Loucy (cell line): ENCODE results near the gene LRP3.

ENCODE experiments used
- CTCF ChIP-seq: fragments of 200-600 bp; sonication (generic); conservative IDR thresholded peaks from 2 replicates; pipeline ENCODE4 v1.5.1; 2014; ENCODE audit warnings: mild to moderate bottlenecking, antibody characterized with exemption, low read length
- EZH2phosphoT487 ChIP-seq: fragments of 200-600 bp; IDR thresholded peaks from 2 replicates; pipeline ENCODE4 v1.6.1; 2018; ENCODE audit warnings: antibody characterized with exemption, mild to moderate bottlenecking, moderate library complexity, borderline replicate concordance

GRCh38 chr19:33226550-33227241, 32.6 kb downstream of the LRP3 start:
- TF ChIP-seq CTCF = no peak
- TF ChIP-seq EZH2phosphoT487 = no peak
